ENCODE measurements around the gene KRT83. TPM values are rescaled to one million over a fixed set of nuclear protein-coding genes. Genes with fewer than 3 reads are reported as not detected.

Gene KRT83
- total RNA-seq (not detected), polyA plus RNA-seq (not detected)

DNA sequence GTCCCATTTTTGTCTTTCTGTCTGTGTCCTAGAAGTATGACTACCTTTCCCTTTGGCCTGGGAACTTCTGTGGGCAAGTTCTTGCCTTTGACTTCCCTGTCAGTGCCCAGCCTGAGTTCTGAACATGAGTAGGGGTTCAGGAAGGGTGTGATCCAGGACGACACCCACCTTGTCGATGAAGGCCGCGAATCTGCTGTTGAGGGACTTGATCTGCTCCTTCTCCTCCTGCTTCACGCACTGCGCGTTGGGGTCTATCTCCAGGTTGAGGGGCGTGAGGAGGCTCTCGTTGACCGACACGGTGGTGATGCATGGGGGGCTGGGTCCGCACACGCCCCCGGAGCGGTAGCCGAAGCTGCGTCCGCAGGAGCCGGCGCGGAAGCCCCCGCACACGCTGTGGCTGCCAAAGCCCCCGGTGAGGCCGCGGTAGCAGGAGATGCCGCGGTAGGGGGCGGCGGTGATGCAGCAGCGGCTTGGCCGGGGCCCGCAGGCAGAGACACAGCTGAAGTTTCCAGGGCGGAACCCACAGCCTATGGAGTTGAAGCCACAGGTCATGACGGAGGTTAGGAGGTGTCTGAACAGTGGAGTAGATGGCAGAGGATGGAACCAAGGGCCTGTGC is at the start of gene KRT83:
KRT83 (minus strand) TSS at position 615 of the 617 bp plus-strand sequence; CDS start at position 552, 63 bp downstream.
- no peaks in the 10 kb centered on the region for H3K36me3 ChIP-seq (ENCODE audit: insufficient read depth, low read length)
- H3K9me3 ChIP-seq (ENCODE audit: control insufficient read depth in 1 of 2, low read length in 2 of 2) = no peaks in the 10 kb centered on the region
- H3K27me3 ChIP-seq (ENCODE audit: insufficient read depth, low read length) = peaks cover 7% of the 10 kb centered on the region
- Mint-ChIP-seq H3K9me3 (no peaks in the 10 kb centered on the region), H3K4me3 (no peak within 1 kb of the TSS), H3K27ac (peak within 1 kb of the TSS in 1 of 7 donors; percentile 35), H3K4me1 (no peaks in the 10 kb centered on the region), H3K36me3 (no peaks in the 10 kb centered on the region), H3K27me3 (peaks cover 13 to 19% of the 10 kb centered on the region in 2 donors)
- no peaks in the 10 kb centered on the region for H3K4me1 ChIP-seq (ENCODE audit: insufficient read depth, low read length)
- H3K27ac ChIP-seq (ENCODE audit: low read depth, low read length) = no peak within 1 kb of the TSS
- CTCF ChIA-PET (ENCODE audit: partially characterized antibody) = interaction anchor here (1.1 to 2.4 kb wide), 3 partner anchors 10 to 559 kb away, joined by 3 to 5 read pairs (median 4); no protein-coding TSS in a partner anchor
- no peak within 1 kb of the TSS for H3K4me3 ChIP-seq (ENCODE audit: low read length in 2 of 2)
- no peak for DNase-seq
- intact Hi-C loops (cut with micrococcal nuclease) = no loop called here
- POLR2A ChIA-PET (ENCODE audit: partially characterized antibody) = no interaction called here

DNA sequence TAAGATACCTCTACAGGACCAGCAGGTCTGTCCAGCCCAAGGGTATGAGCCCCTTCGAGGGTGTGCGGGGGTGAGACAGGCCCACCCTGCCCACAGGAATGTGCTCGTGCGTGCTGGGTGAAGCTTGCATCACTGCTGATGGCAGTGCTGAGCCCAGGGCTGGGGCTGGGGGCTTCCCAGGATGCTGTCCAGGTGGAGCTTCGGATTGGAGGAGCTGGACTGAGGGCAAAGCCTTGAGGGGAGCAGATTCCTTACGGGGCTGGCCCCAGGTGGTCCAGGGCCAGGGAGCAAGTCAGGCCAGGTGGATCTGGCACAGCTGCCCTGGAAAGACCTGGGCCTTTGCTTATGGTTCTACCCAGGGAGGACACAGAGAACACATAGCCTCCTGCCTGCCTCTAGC is 48.6 kb upstream of the KRT83 start:
- Histone ChIP-seq H3K4me3 (ENCODE audit: low read length in 2 of 2) (no peak overlapping the region), H3K27ac (ENCODE audit: low read depth, low read length) (no peak overlapping the region), H3K36me3 (ENCODE audit: insufficient read depth, low read length) (no peaks in the 10 kb centered on the region), H3K9me3 (ENCODE audit: control insufficient read depth in 1 of 2, low read length in 2 of 2) (no peaks in the 10 kb centered on the region), H3K27me3 (ENCODE audit: insufficient read depth, low read length) (no peaks in the 10 kb centered on the region), H3K4me1 (ENCODE audit: insufficient read depth, low read length) (no peaks in the 10 kb centered on the region)
- no peak overlapping the region for H3K4me3 Mint-ChIP-seq
- H3K27me3 Mint-ChIP-seq = peaks cover 7 to 17% of the 10 kb centered on the region in 2 donors
- H3K27ac Mint-ChIP-seq = no peak overlapping the region
- H3K9me3 Mint-ChIP-seq = peaks cover 0 to 9% (median 0%) of the 10 kb centered on the region in 8 donors
- no peak for DNase-seq
- no peaks in the 10 kb centered on the region for H3K4me1 Mint-ChIP-seq
- intact Hi-C loops (cut with micrococcal nuclease) = loop anchor here (5.0 kb wide), 1 partner anchor 217 kb away; no protein-coding TSS in a partner anchor
- ChIA-PET POLR2A (ENCODE audit: partially characterized antibody) (no interaction called here), CTCF (ENCODE audit: partially characterized antibody) (interaction anchor here (0.7 to 2.0 kb wide), 4 partner anchors 8 to 511 kb away, joined by 3 to 6 read pairs (median 3); no protein-coding TSS in a partner anchor)
- H3K36me3 Mint-ChIP-seq = no peaks in the 10 kb centered on the region

- DNase-seq = no peak
- intact Hi-C loops (cut with micrococcal nuclease) = no loop called here
- CTCF ChIA-PET (ENCODE audit: partially characterized antibody) = interaction anchor here (0.7 to 2.0 kb wide), 4 partner anchors 9 to 511 kb away, joined by 3 to 6 read pairs (median 3); no protein-coding TSS in a partner anchor
- Histone ChIP-seq H3K27ac (ENCODE audit: low read depth, low read length) (no peak overlapping the region), H3K9me3 (ENCODE audit: control insufficient read depth in 1 of 2, low read length in 2 of 2) (no peaks in the 10 kb centered on the region), H3K36me3 (ENCODE audit: insufficient read depth, low read length) (no peaks in the 10 kb centered on the region), H3K4me3 (ENCODE audit: low read length in 2 of 2) (no peak overlapping the region), H3K4me1 (ENCODE audit: insufficient read depth, low read length) (no peaks in the 10 kb centered on the region), H3K27me3 (ENCODE audit: insufficient read depth, low read length) (no peaks in the 10 kb centered on the region)
- Mint-ChIP-seq H3K4me3 (no peak overlapping the region), H3K4me1 (no peaks in the 10 kb centered on the region), H3K9me3 (peaks cover 0 to 7% (median 0%) of the 10 kb centered on the region in 8 donors), H3K27ac (no peak overlapping the region), H3K36me3 (no peaks in the 10 kb centered on the region), H3K27me3 (peaks cover 7 to 18% of the 10 kb centered on the region in 2 donors)
- POLR2A ChIA-PET (ENCODE audit: partially characterized antibody) = no interaction called here
These were observed 48.0 kb upstream of the KRT83 start for GRCh38 chr12:52369211-52369610.

DNA sequence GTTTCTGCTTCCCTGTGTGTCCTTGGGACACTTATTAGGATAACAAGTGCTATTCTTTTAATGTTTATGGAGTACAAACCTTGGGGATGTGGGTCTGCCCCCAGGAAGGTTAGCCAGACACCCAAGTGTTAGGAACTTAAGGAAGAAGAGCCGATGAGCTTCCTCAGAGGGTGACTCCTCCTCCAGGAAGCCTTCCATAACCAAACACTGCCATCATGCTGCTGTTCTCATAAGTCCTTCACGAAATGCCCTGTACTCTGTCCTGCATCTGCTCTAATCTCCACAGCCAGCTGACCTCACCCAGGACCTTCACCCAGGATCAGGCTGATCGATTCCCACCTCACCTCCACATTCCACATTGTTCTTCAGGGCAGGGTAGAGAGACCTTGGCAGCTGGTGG is 47.3 kb upstream of the KRT83 start:
- H3K36me3 ChIP-seq (ENCODE audit: insufficient read depth, low read length) = no peaks in the 10 kb centered on the region
- CTCF ChIA-PET (ENCODE audit: partially characterized antibody) = interaction anchor here (1.7 to 2.0 kb wide), 3 partner anchors 40 to 513 kb away, joined by 3 to 6 read pairs (median 5); no protein-coding TSS in a partner anchor
- no peaks in the 10 kb centered on the region for H3K4me1 ChIP-seq (ENCODE audit: insufficient read depth, low read length)
- Mint-ChIP-seq H3K36me3 (no peaks in the 10 kb centered on the region), H3K4me1 (no peaks in the 10 kb centered on the region), H3K27me3 (peaks cover 7 to 21% of the 10 kb centered on the region in 2 donors), H3K4me3 (no peak overlapping the region), H3K9me3 (peaks cover 0 to under 1% (median 0%) of the 10 kb centered on the region in 8 donors), H3K27ac (no peak overlapping the region)
- no peak for DNase-seq
- intact Hi-C loops (cut with micrococcal nuclease) = no loop called here
- no peaks in the 10 kb centered on the region for H3K27me3 ChIP-seq (ENCODE audit: insufficient read depth, low read length)
- H3K4me3 ChIP-seq (ENCODE audit: low read length in 2 of 2) = no peak overlapping the region
- no peak overlapping the region for H3K27ac ChIP-seq (ENCODE audit: low read depth, low read length)
- POLR2A ChIA-PET (ENCODE audit: partially characterized antibody) = no interaction called here
- H3K9me3 ChIP-seq (ENCODE audit: control insufficient read depth in 1 of 2, low read length in 2 of 2) = no peaks in the 10 kb centered on the region

- Mint-ChIP-seq H3K27me3 (peaks cover 7 to 21% of the 10 kb centered on the region in 2 donors), H3K9me3 (no peaks in the 10 kb centered on the region), H3K4me3 (no peak overlapping the region), H3K27ac (no peak overlapping the region), H3K36me3 (no peaks in the 10 kb centered on the region), H3K4me1 (no peaks in the 10 kb centered on the region)
- ChIA-PET POLR2A (ENCODE audit: partially characterized antibody) (no interaction called here), CTCF (ENCODE audit: partially characterized antibody) (interaction anchor here (1.7 kb wide), 2 partner anchors 40 to 514 kb away, joined by 3 to 5 read pairs; no protein-coding TSS in a partner anchor)
- intact Hi-C loops (cut with micrococcal nuclease) = no loop called here
- Histone ChIP-seq H3K4me1 (ENCODE audit: insufficient read depth, low read length) (no peaks in the 10 kb centered on the region), H3K27me3 (ENCODE audit: insufficient read depth, low read length) (no peaks in the 10 kb centered on the region), H3K27ac (ENCODE audit: low read depth, low read length) (no peak overlapping the region), H3K36me3 (ENCODE audit: insufficient read depth, low read length) (no peaks in the 10 kb centered on the region), H3K4me3 (ENCODE audit: low read length in 2 of 2) (no peak overlapping the region), H3K9me3 (ENCODE audit: control insufficient read depth in 1 of 2, low read length in 2 of 2) (no peaks in the 10 kb centered on the region)
- no peak for DNase-seq
These were observed 46.7 kb upstream of the KRT83 start for GRCh38 chr12:52367876-52368275.

DNA sequence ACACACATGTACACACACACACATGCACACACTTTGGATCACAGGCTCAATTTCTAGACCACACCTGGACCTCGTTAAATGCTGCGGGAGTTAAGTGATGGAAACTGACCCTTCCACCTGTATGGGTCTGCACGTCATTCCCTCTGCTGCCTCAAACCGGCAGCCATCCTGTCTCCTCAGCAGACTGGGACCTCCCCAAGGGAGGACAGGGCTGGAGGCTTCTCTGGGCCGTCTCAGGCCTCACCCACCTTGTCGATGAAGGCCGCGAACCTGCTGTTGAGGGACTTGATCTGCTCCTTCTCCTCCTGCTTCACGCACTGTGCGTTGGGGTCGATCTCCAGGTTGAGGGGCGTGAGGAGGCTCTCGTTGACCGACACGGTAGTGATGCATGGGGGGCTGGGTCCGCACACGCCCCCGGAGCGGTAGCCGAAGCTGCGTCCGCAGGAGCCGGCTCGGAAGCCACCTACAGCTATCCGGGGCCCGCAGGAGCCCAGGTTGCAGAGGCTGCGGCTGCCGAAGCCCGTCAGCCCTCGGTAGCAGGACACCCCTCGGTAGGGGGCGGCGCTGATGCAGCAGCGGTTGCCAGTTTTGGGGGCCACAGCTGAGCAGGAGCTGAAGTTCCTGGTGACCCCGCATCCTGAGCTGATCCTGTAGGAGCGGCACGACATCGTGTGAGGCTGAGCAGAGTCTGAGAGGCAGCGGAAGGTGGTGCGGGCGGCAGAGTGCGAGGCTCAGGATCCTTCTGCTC is 45.7 kb upstream of the KRT83 start, which contains the start of gene KRT85:
KRT85 (minus strand) TSS at position 744 of the 748 bp plus-strand sequence; CDS start at position 668, 76 bp downstream.
- Mint-ChIP-seq H3K27ac (no peak within 1 kb of the TSS), H3K9me3 (no peaks in the 10 kb centered on the region), H3K27me3 (peaks cover 7 to 21% of the 10 kb centered on the region in 2 donors), H3K4me3 (no peak within 1 kb of the TSS), H3K36me3 (no peaks in the 10 kb centered on the region), H3K4me1 (no peaks in the 10 kb centered on the region)
- Histone ChIP-seq H3K9me3 (ENCODE audit: control insufficient read depth in 1 of 2, low read length in 2 of 2) (no peaks in the 10 kb centered on the region), H3K36me3 (ENCODE audit: insufficient read depth, low read length) (no peaks in the 10 kb centered on the region), H3K4me3 (ENCODE audit: low read length in 2 of 2) (no peak within 1 kb of the TSS), H3K4me1 (ENCODE audit: insufficient read depth, low read length) (no peaks in the 10 kb centered on the region), H3K27me3 (ENCODE audit: insufficient read depth, low read length) (no peaks in the 10 kb centered on the region), H3K27ac (ENCODE audit: low read depth, low read length) (no peak within 1 kb of the TSS)
- no peak for DNase-seq
- intact Hi-C loops (cut with micrococcal nuclease) = no loop called here
- ChIA-PET CTCF (ENCODE audit: partially characterized antibody) (interaction anchor here (1.7 kb wide), 2 partner anchors 39 to 515 kb away, joined by 3 to 5 read pairs; no protein-coding TSS in a partner anchor), POLR2A (ENCODE audit: partially characterized antibody) (no interaction called here)

DNA sequence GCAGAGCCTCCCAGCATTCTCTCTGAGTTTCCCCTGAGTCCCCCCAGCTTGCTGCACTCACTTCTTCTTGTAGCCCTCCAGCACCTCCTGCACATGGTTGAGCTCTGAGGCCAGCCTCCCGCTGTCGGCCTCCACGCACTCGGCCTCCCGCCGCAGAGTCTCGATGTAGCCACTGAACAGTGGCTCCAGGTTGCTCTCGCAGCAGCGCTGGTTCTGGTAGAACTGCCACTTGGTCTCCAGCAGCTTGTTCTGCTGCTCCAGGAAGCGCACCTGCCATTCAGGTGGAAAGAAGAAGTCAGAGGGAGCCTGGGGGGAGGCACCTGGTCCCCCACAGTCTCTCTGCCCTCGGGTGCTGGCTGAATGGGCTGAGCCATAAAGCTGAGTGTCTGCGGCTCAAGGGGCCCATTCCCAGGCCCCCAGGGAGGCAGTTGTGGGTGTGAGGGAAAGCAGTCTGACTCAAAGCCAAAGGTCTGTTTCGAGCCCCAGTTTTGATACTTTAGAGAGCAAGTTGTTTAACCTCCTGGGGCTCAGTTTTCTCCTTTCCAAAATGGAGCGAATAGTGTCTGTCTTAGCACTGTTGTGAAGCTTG is 43.8 kb upstream of the KRT83 start:
- intact Hi-C loops (cut with micrococcal nuclease) = no loop called here
- no peaks in the 10 kb centered on the region for H3K9me3 Mint-ChIP-seq
- CTCF ChIA-PET (ENCODE audit: partially characterized antibody) = no interaction called here
- no peaks in the 10 kb centered on the region for H3K9me3 ChIP-seq (ENCODE audit: control insufficient read depth in 1 of 2, low read length in 2 of 2)
- no peak overlapping the region for H3K27ac ChIP-seq (ENCODE audit: low read depth, low read length)
- POLR2A ChIA-PET (ENCODE audit: partially characterized antibody) = no interaction called here
- H3K36me3 ChIP-seq (ENCODE audit: insufficient read depth, low read length) = no peaks in the 10 kb centered on the region
- H3K4me3 Mint-ChIP-seq = no peak overlapping the region
- H3K4me1 ChIP-seq (ENCODE audit: insufficient read depth, low read length) = no peaks in the 10 kb centered on the region
- no peaks in the 10 kb centered on the region for H3K36me3 Mint-ChIP-seq
- H3K27me3 ChIP-seq (ENCODE audit: insufficient read depth, low read length) = no peaks in the 10 kb centered on the region
- no peak overlapping the region for H3K4me3 ChIP-seq (ENCODE audit: low read length in 2 of 2)
- H3K4me1 Mint-ChIP-seq = peaks cover 0 to 2% (median 0%) of the 10 kb centered on the region in 4 donors
- peaks cover 3 to 12% of the 10 kb centered on the region in 2 donors for H3K27me3 Mint-ChIP-seq
- DNase-seq = no peak
- H3K27ac Mint-ChIP-seq = no peak overlapping the region

Data from CD4-positive, alpha-beta memory T cell (primary cell).